Activated CD8-positive, alpha-beta T cell treated with anti-CD3 and anti-CD28 coated beads for 36 hours (primary cell): ENCODE measurements around the gene IL12RB1. TPM values are rescaled to one million over a fixed set of nuclear protein-coding genes. Genes with fewer than 3 reads are reported as not detected.

ENCODE experiments used
- ATAC-seq: fragments of 200-7000 bp; cut with Tn5 transposase; one replicate; pipeline ENCODE4 v1.10.0; 2021; ENCODE audit warnings: mild to moderate bottlenecking, moderate library complexity
- CTCF ChIA-PET: fragments of 350-600 bp; sonication (Branson Sonifier 250); formaldehyde crosslinking; loops from one replicate; lab custom pipeline; 2021; ENCODE audit warnings: antibody characterized with exemption; lab: Charles Lee
- POLR2A ChIA-PET: fragments of 350-600 bp; sonication (Branson Sonifier 250); formaldehyde crosslinking; loops from one replicate; lab custom pipeline; 2021; ENCODE audit warnings: antibody characterized with exemption; lab: Charles Lee
- DNase-seq: peaks from one replicate; pipeline ENCODE4 v3.0.0-alpha.2; 2020
- H3K27ac Mint-ChIP-seq: one replicate; pipeline ENCODE4 v1.8.0; 2021; ENCODE audit warnings: mild to moderate bottlenecking, mixed read lengths
- H3K27me3 Mint-ChIP-seq: one replicate; pipeline ENCODE4 v1.8.0; 2021; ENCODE audit warnings: mixed read lengths
- H3K36me3 Mint-ChIP-seq: one replicate; pipeline ENCODE4 v1.8.0; 2021; ENCODE audit warnings: low read depth, mixed read lengths
- H3K4me1 Mint-ChIP-seq: one replicate; pipeline ENCODE4 v1.8.0; 2021; ENCODE audit warnings: low read depth, mixed read lengths
- H3K4me3 Mint-ChIP-seq: one replicate; pipeline ENCODE4 v1.8.0; 2021; ENCODE audit warnings: mild to moderate bottlenecking, moderate library complexity, mixed read lengths
- H3K9me3 Mint-ChIP-seq: one replicate; pipeline ENCODE4 v1.8.0; 2021; ENCODE audit warnings: mixed read lengths
- CTCF ChIP-seq: fragments of 200-600 bp; IDR thresholded peaks from one replicate; pipeline ENCODE4 v1.8.0; 2022; ENCODE audit warnings: antibody characterized with exemption, mild to moderate bottlenecking
- intact Hi-C: fragments of 100-400 bp; cut with micrococcal nuclease; formaldehyde crosslinking; loops from one replicate; pipeline ENCODE4 v1.10.0; 2022
- total RNA-seq, 2 experiments: library from RNA; stranded (reverse); gene quantifications; one replicate each; pipeline ENCODE4 v1.2.3, GENCODE V29; 2021

IL12RB1 gene
- total RNA-seq, 2 experiments from 2014 or later, result 25.6 to 27.2 TPM

GRCh38 chr19:18046059-18046718, 40.5 kb downstream of the IL12RB1 start:
- POLR2A ChIA-PET, result interaction anchor here (0.7 to 2.6 kb wide), 3 partner anchors 11 to 41 kb away, joined by 3 to 15 read pairs (median 4); partner anchors contain the start of genes ARRDC2 and IL12RB1
- H3K27me3 Mint-ChIP-seq, result peaks cover 2% of the 10 kb centered on the region
- H3K4me3 Mint-ChIP-seq, result no peak overlapping the region
- DNase-seq, result peak; percentile 35
- H3K9me3 Mint-ChIP-seq, result no peaks in the 10 kb centered on the region
- ATAC-seq, result no peak
- peaks cover 42% of the 10 kb centered on the region for H3K4me1 Mint-ChIP-seq
- peak overlapping the region; percentile 79 for H3K27ac Mint-ChIP-seq
- H3K36me3 Mint-ChIP-seq, result no peaks in the 10 kb centered on the region
- no peak for TF ChIP-seq CTCF
- intact Hi-C loops, result no loop called here
- CTCF ChIA-PET, result interaction anchor here (2.6 kb wide), 1 partner anchor 38 kb away, joined by 10 read pairs; the partner anchor contains the start of gene ARRDC2

GRCh38 chr19:18045307-18046050, 41.3 kb downstream of the IL12RB1 start:
- no peak for DNase-seq
- H3K4me3 Mint-ChIP-seq, result peak overlapping the region; percentile 51
- peaks cover 2% of the 10 kb centered on the region for H3K27me3 Mint-ChIP-seq
- CTCF ChIA-PET, result interaction anchor here (0.9 to 2.4 kb wide), 12 partner anchors 11 to 147 kb away, joined by 3 to 15 read pairs (median 4); partner anchors contain the start of genes ARRDC2 and MPV17L2
- ATAC-seq, result peak; percentile 23
- POLR2A ChIA-PET, result interaction anchor here (0.7 to 3.0 kb wide), 12 partner anchors 9 to 173 kb away, joined by 3 to 15 read pairs (median 4); partner anchors contain the start of genes ARRDC2, IL12RB1 and SLC5A5
- TF ChIP-seq CTCF, result no peak
- peaks cover 2% of the 10 kb centered on the region for H3K9me3 Mint-ChIP-seq
- intact Hi-C loops, result no loop called here
- no peaks in the 10 kb centered on the region for H3K36me3 Mint-ChIP-seq
- H3K27ac Mint-ChIP-seq, result peak overlapping the region; percentile 79
- peaks cover 42% of the 10 kb centered on the region for H3K4me1 Mint-ChIP-seq

GRCh38 chr19:18044825-18045304, 41.9 kb downstream of the IL12RB1 start:
- Mint-ChIP-seq H3K4me3 (peak overlapping the region; percentile 51), H3K4me1 (peaks cover 37% of the 10 kb centered on the region), H3K27ac (peak overlapping the region; percentile 79), H3K9me3 (peaks cover 2% of the 10 kb centered on the region), H3K27me3 (peaks cover 2% of the 10 kb centered on the region), H3K36me3 (no peaks in the 10 kb centered on the region)
- intact Hi-C loops, result no loop called here
- no peak for TF ChIP-seq CTCF
- POLR2A ChIA-PET, result interaction anchor here (0.6 to 3.0 kb wide), 13 partner anchors 9 to 242 kb away, joined by 3 to 15 read pairs (median 4); partner anchors contain the start of genes ARRDC2, IL12RB1 and SLC5A5
- DNase-seq (peak; percentile 98), ATAC-seq (peak; percentile 93)
- CTCF ChIA-PET, result interaction anchor here (0.9 to 2.4 kb wide), 12 partner anchors 12 to 147 kb away, joined by 3 to 15 read pairs (median 4); partner anchors contain the start of genes ARRDC2 and MPV17L2

- POLR2A ChIA-PET, result interaction anchor here (3.0 kb wide), 1 partner anchor 9 kb away, joined by 9 read pairs; no protein-coding TSS in a partner anchor
These were observed 43.1 kb downstream of the IL12RB1 start for GRCh38 chr19:18043676-18044075.

More at GRCh38 chr19:18043676-18044075, 43.1 kb downstream of the IL12RB1 start:
- Mint-ChIP-seq H3K4me3 (no peak overlapping the region), H3K27ac (no peak overlapping the region), H3K9me3 (peaks cover 2% of the 10 kb centered on the region), H3K27me3 (peaks cover 2% of the 10 kb centered on the region), H3K36me3 (no peaks in the 10 kb centered on the region), H3K4me1 (peaks cover 36% of the 10 kb centered on the region)
- ATAC-seq (no peak), DNase-seq (no peak)
- intact Hi-C loops, result no loop called here
- no peak for TF ChIP-seq CTCF
- CTCF ChIA-PET, result interaction anchor here (1.6 to 2.4 kb wide), 3 partner anchors 13 to 149 kb away, joined by 5 to 15 read pairs (median 11); partner anchors contain the start of gene MPV17L2
